DMS53 treated with DMSO at 0.1 percent for 48 hours (cell line): ENCODE measurements around the gene SOX1.

Source experiments
- DNase-seq: peaks from one replicate; lab custom pipeline; 2025; ENCODE audit not compliant: unreplicated experiment; lab: John Stamatoyannopoulos, UW

The SOX1 gene

GRCh38 chr13:112105244-112105681 lies 38.3 kb downstream of the SOX1 start:
- no peak for DNase-seq

GRCh38 chr13:112105892-112106291 lies 38.9 kb downstream of the SOX1 start:
- no peak for DNase-seq

DNA sequence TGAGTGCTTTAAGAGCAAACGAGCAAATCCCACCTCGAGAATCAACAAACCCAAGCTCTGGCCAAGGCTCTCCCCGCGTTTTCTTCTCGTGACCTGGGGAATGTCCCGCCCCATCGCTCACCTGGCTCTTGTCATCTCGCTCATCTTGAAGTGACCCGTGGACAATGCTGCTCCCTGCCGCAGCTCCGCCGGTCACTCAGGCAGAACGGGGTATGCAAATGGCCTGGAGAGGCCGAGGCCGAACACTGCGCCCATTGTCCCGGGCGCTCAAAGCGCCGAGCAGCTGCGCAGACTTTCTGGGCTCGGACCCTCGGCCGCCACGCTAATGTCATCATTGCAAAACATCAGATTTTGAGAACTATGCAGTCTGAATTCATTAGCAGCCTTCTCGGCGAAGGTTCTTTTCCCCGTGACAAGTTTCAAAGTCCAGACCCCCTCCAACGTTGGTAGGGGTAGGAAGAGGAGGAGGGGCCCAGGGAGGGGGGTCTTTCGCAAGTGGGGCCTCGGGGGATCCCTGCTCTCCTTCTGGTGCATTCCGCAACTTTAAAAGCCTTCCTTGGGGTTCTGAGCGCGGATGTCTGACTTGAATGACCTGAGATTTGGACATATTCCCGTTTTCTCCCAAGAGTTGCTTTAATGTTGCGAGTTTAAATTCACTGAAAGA lies 39.7 kb downstream of the SOX1 start:
- no peak for DNase-seq

DNA sequence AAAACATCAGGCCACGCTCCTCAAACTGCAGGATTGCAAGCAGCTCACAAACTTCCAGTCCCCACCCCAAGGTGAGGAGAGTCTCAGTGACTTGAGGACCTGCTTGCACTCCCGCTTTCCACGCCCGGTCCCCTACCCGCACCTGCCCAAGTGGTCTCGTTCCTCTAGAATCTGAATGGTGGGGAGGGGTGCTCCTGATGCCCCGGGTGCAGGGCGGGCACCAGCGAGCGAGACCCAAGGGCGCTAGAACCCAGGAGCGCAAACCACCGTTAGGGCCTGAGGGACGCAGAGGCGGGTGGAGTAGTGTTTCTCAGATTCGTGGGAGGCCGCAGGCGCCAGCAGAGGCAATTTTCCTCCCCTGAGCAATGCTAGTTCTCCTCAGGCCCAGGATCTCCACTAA lies 40.3 kb downstream of the SOX1 start:
- no peak for DNase-seq

- no peak for DNase-seq
Measured at GRCh38 chr13:112110479-112110878, 43.5 kb downstream of the SOX1 start.

GRCh38 chr13:112111239-112111857 lies 44.4 kb downstream of the SOX1 start:
- no peak for DNase-seq

DNA sequence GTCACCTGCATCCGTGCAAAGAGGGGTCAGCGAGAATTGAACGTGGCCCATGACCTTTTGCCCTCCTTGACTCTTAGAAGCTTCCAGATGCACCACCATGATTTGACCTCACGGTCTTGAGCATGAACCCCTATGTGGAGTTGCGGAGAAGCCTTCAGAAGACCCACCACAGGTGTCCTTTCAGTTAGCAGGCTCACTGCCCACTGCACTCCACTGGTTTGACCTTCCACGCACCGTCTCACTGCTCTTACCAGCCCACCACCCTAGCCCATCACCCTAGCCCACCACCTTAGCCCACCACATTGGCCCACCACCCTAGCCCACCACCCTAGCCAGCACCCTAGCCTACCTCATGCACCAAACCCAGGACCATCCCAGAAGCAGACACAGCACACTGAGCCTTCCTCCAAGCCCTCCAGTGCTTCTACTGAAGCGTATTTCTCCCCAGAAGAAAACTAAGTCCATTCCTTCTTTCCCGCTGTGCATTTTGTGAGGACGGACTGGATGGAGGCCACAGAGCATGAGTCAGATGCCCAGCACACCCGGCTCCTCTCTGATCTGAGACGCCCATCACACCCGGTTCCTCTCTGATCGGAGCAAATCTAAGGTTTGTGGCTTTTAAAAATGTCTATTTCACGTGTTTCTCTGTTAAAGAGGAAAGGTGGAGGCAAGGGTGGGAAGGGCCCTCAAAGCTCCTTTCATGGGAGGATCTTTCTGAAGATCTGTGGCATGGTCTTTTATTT lies 45.8 kb downstream of the SOX1 start:
- DNase-seq = no peak

GRCh38 chr13:112113348-112113747 lies 46.4 kb downstream of the SOX1 start:
- no peak for DNase-seq

DNA sequence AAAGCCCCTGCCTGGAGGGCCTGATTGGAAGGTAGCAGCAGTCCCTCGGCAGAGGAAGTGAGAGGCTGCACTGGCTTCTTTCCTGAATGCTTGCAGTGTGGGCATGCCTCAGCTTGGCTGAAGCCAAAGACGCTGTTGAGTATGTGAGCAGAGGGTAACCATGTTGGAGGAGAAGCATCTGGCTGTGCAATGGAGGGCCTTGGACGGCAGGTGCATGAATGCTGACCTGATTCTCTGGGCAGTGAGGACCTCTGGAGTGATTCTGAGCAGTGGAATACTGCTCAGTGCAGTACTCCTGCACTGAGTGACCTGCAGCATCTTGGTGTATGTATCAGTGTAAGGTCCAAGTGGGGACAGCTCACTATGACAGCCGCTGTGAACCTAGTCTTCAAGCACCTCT lies 46.9 kb downstream of the SOX1 start:
- no peak for DNase-seq

- DNase-seq = no peak
Measured at GRCh38 chr13:112114391-112114790, 47.4 kb downstream of the SOX1 start.

GRCh38 chr13:112115403-112116091 lies 48.6 kb downstream of the SOX1 start:
- no peak for DNase-seq

GRCh38 chr13:112116187-112116950 lies 49.4 kb downstream of the SOX1 start:
- DNase-seq = no peak

DNA sequence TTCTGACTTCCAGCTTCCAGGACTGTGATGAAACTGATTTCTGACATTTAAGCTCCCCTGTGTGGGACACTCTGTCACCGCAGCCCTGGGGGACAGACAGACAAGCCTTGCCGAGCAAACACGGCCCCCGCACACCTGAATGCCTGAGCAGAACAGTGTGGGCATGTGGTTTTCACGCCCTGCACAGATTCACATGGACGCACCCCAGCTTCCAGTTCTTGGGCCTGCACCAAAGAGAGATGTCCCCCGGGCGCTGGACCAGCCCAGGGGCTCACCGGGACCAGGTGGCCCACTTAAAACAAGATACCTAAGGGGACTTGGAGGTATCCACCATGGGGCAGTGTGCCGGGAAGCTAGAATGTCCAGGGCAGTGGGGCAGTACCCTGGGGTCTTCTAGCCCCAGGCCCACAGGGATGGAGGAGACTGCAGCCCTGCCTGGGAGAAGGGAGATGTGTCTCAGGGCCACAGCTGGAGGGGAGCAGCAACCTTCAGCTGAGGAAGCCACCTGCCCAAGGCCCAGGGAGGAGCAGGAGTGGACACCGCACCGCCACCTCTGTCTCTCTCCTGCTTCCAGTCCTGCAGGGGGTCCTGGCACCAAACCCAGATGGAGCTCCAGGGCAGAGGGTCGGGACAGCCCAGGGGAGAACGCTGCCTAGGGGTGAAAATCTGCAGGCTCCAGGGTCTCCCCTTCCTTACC lies 50.5 kb downstream of the SOX1 start:
- DNase-seq = no peak

- no peak for DNase-seq
Measured at GRCh38 chr13:112117955-112118302, 51.0 kb downstream of the SOX1 start.

DNA sequence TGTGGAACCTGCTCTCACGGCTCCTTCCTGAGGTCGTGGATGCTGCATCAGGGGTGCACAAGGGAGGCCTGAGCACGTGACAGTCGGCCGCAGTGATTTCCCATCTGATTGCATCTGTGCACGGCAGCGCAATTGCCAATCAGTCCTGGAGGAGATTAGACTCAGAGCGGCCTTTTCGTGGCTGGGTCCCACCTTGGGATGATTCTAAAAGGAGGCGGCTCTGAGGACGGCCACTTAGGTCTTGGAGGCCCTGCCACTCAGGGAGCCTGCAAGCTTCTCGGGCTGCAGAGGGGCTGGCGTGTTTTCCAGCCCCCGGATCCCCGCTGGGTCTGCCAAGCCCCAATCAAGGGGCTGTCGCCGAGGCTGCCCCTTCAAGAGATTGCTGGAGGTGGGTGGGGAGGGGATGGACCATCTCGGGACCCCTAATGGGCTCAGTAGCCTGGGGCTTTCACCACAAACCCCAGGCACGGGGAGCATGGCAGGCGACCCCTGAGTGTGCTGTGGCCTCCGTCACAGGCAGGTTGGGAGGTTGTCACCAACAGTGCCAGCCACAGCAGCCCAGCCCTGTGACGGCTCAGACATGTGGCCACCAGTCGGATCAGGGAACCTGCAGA lies 51.6 kb downstream of the SOX1 start:
- no peak for DNase-seq

GRCh38 chr13:112119192-112120030 lies 52.5 kb downstream of the SOX1 start:
- DNase-seq = no peak

DNA sequence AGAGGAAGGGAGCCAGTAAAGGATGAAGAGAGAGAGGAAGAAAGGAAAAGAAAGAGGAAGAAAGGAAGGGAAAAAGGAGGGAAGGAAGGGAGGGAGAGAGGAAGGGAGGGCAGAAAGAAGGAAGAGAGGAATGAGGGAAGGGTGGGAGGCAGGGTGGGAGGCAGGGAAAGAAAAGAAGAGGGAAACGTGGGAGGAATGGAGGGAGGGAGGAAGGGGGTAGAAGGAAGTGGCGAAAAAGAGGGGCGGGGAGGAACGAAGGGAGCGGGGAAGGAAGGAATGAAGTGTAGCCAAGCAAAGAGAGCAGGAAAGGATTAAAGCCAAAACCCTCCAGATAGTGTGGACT lies 53.1 kb downstream of the SOX1 start:
- no peak for DNase-seq
